GM18873 (cell line): ENCODE data around the gene B9D1.
A peak's percentile ranks its signal among the peaks of the same experiment; 100 is the strongest.

Experiments
- ATAC-seq: cut with Tn5 transposase; IDR thresholded peaks from one replicate; pipeline ENCODE4 v1.9.1; 2021; ENCODE audit warnings: mild to moderate bottlenecking, moderate library complexity, moderate number of reproducible peaks; ENCODE audit not compliant: unreplicated experiment, low FRiP score

The B9D1 gene

GRCh38 chr17:19377602-19378415 lies 15.3 kb upstream of the B9D1 start:
- peak; percentile 86 for ATAC-seq

- no peak for ATAC-seq
Measured at GRCh38 chr17:19376811-19377210, 14.3 kb upstream of the B9D1 start.

GRCh38 chr17:19375732-19376131 lies 13.2 kb upstream of the B9D1 start:
- ATAC-seq = no peak

GRCh38 chr17:19374136-19374535 lies 11.6 kb upstream of the B9D1 start:
- no peak for ATAC-seq

GRCh38 chr17:19372866-19373504 lies 10.5 kb upstream of the B9D1 start:
- ATAC-seq = no peak

GRCh38 chr17:19372439-19372838 lies 9.9 kb upstream of the B9D1 start:
- ATAC-seq = no peak

GRCh38 chr17:19372011-19372370 lies 9.5 kb upstream of the B9D1 start:
- no peak for ATAC-seq

GRCh38 chr17:19371259-19372010 lies 8.9 kb upstream of the B9D1 start:
- no peak for ATAC-seq

GRCh38 chr17:19370493-19370960 lies 8.0 kb upstream of the B9D1 start:
- ATAC-seq = peak; percentile 58

GRCh38 chr17:19369846-19370492 lies 7.4 kb upstream of the B9D1 start:
- ATAC-seq = no peak

GRCh38 chr17:19369107-19369778 lies 6.7 kb upstream of the B9D1 start:
- ATAC-seq = no peak

- no peak for ATAC-seq
Measured at GRCh38 chr17:19368229-19368628, 5.7 kb upstream of the B9D1 start.

- no peak for ATAC-seq
Measured at GRCh38 chr17:19366637-19366972, 4.1 kb upstream of the B9D1 start.

- no peak for ATAC-seq
Measured at GRCh38 chr17:19365833-19366636, 3.5 kb upstream of the B9D1 start.

GRCh38 chr17:19365499-19365817 lies 2.9 kb upstream of the B9D1 start:
- no peak for ATAC-seq

GRCh38 chr17:19364699-19365498 lies 2.4 kb upstream of the B9D1 start:
- ATAC-seq = no peak

- ATAC-seq = no peak
Measured at GRCh38 chr17:19363460-19364035, 1.0 kb upstream of the B9D1 start.

- ATAC-seq = no peak
Measured at GRCh38 chr17:19363114-19363438, 553 bp upstream of the B9D1 start.

- ATAC-seq = no peak
Measured at GRCh38 chr17:19361944-19362276, 613 bp downstream of the B9D1 start.
